HG03342 (cell line): ENCODE measurements around the gene NBEA.

Source experiments
- ATAC-seq: cut with Tn5 transposase; IDR thresholded peaks from one replicate; pipeline ENCODE4 v1.9.1; 2021; ENCODE audit warnings: mild to moderate bottlenecking, moderate library complexity; ENCODE audit not compliant: unreplicated experiment

The NBEA gene

DNA sequence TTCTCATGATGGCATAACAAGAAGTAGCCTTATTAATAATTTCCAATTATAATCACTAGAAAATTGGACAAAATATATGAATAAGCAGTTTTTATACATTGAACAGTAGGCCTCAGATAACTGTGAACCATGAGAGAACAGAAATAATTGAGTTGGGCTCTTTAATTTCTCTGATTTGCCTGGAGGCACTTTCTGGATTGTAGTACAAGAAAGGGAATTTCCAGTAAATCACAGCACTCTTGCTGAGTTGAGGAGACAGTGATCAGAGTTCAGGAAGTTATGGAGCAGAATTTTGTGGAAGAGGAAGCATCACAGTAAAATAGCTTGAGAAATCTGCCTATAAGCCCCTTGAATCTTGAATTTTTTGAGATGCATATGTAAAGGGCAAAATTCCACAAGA lies 318.2 kb downstream of the NBEA start:
- ATAC-seq, result no peak

GRCh38 chr13:35266412-35266811 lies 324.3 kb downstream of the NBEA start:
- ATAC-seq, result no peak

DNA sequence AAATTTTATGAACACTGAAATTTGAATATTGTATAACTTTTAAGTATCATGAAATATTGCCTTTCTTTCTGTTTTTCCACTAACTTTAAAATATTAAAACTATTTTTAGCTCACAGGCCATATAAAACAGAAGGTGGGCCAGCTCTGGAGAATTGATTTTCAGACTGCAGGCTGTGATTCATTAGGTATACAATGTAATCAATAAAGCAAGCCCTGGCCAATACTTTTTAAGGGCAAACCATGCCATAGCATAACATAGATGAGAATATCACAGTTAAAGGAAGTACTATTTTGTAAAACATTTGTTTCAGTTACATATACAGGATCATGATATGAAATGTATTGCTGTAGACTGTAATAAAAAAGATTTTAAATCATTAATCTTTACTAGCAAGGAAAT lies 336.8 kb downstream of the NBEA start:
- no peak for ATAC-seq

GRCh38 chr13:35279500-35279899 lies 337.4 kb downstream of the NBEA start:
- ATAC-seq, result no peak

DNA sequence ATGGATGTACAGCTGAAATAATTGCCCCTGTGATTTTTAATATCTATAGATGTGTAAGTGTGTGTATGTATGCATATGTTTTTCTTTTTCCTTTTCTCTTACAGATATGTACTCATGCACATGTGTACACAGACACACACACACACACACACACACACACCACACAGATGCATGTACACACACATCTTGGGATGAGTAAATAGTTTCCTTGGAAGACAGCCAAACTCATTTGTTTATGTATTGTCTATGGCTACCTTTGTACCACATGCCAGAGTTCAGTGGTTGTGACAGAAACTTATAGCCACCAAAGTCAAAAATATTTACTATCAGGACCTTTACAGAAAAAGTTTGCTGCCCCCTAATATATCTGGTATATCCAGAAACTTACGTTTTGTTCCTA lies 341.8 kb downstream of the NBEA start:
- ATAC-seq, result peak; percentile 47

DNA sequence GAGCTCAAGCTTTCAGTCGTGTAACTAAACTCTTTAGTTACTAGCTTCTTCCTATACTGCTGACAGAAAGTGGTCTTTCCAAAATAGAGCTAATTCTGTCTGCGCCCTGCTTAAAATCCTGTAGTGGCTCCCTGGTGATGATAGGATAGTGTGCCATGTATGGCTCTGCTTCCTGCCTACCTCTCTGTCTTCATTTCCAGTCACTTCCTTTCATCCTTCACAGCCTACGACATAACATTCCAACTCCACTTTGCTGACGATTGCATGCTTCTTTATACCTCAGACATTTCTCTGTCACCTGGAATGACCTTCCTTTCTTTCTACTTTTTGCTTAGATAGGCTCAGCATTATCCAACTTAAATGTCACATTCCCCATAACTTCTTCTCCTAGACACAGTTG lies 343.6 kb downstream of the NBEA start:
- no peak for ATAC-seq

DNA sequence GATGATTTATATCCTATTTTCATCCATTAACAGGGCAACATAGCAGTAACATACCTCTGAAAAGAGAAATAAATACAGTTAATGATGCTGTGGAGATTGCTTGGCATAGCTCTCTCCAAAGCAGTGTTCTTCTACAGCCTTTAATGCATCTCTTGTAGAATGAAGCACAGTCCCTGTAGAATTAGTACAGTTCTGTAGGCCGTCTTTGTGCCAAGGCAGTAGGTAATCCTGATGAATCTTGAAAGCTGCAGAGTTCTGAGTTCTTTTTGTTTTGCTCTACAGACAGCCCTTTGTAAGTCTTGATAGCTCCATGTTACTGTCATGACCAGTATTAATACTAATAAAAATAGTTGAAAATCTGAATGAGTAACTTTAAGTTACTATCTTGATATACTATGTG lies 350.3 kb downstream of the NBEA start:
- no peak for ATAC-seq

DNA sequence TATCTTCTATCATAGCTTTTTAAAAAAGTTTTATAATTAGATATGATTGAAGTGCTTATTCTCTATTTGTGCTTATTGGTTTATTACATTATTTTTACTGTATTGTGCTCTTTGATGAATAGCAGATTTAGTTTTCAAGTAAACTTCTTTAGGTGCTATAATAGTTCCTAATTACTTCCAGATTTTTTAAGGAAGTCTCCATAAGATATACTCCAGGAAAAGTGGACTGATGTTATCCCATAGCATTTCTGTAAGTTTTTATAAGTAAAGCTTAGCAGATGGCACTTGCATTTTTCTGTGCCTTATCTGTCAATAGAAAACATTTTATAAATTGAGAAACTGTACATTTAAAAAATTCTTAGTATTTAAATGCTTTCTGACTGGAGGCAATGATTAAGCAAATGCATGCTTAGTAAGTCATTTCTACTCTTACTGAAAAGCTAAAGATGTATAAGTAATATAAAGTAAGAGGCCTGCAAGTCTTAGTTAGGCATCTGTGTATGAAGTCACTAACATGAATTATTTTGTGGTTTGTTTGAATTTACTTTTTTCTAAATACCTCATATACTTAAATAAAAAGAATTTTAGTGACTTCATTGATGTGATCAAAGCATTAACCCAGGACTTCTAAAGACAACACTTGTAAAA lies 351.6 kb downstream of the NBEA start:
- ATAC-seq, result no peak

- no peak for ATAC-seq
Observed at GRCh38 chr13:35309706-35310105, 367.6 kb downstream of the NBEA start.

DNA sequence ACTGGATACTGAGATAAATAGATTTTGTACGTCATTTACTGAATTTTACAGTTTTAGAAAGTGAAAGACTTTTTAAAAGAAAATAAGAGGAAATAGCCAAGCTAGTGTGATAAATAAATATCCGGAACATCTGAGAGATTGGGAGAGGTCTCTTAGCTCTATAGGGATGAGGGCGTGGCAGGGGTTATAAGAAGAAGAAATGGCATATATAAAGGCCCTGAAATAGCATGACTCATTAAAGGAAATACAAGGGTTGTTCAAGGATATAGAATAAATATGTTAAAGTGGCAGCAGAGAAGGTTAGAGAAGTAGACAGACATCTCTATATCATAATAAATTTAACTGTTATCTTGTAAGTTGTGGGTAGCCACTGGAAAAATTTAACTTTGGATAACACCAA lies 390.1 kb downstream of the NBEA start:
- ATAC-seq, result no peak

GRCh38 chr13:35333157-35333556 lies 391.1 kb downstream of the NBEA start:
- ATAC-seq, result no peak

GRCh38 chr13:35342440-35342839 lies 400.4 kb downstream of the NBEA start:
- ATAC-seq, result no peak

GRCh38 chr13:35343417-35343816 lies 401.3 kb downstream of the NBEA start:
- ATAC-seq, result no peak

- ATAC-seq, result no peak
Observed at GRCh38 chr13:35345992-35346391, 403.9 kb downstream of the NBEA start.

- no peak for ATAC-seq
Observed at GRCh38 chr13:35346494-35346893, 404.4 kb downstream of the NBEA start.

DNA sequence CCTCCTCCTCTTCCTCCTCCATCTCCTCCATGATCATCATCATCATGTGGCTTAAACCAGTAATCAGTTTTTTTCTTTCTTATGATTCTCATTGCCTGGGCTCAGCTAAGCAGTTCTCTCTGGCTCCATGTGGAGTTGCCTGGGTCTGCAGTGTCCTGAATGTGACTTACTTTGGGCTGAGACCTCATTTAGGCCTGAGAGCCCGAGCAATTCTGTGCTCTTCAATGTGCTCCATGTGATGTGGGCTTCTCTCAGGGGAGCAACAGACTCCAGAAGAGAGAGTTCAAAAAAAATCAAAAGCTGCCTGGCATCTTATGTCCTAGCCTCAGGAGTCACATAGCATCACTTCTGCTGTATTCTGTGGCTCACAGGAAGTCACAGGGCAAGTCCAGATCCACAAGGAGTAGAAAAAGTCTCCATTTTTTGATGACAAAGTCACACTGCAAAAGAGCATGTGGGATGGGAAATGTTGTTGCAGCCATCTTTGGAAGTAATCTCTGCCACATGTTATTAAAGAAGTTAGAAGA lies 405.7 kb downstream of the NBEA start:
- ATAC-seq, result no peak

DNA sequence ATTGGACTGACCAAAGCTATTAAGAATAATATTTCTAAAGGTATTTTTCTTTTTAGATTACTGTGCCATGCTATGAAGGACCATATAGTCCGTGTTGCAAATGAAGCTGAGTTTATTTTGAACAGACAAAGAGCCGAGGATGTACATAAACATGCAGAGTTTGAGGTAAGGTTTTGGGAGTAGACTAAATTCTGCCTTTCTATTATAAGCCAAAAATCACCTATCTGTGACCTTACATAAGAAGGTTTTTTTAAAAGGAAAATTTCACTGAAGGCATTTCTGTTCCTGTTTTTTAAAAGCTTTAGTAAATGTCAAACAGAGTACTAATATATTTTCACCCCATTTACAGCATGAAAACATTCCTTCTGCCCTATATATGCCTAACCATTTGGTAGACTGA lies 407.0 kb downstream of the NBEA start:
- no peak for ATAC-seq

GRCh38 chr13:35349673-35350278 lies 407.7 kb downstream of the NBEA start:
- peak; percentile 62 for ATAC-seq

- no peak for ATAC-seq
Observed at GRCh38 chr13:35354285-35354684, 412.2 kb downstream of the NBEA start.

- ATAC-seq, result no peak
Observed at GRCh38 chr13:35354882-35355281, 412.8 kb downstream of the NBEA start.

DNA sequence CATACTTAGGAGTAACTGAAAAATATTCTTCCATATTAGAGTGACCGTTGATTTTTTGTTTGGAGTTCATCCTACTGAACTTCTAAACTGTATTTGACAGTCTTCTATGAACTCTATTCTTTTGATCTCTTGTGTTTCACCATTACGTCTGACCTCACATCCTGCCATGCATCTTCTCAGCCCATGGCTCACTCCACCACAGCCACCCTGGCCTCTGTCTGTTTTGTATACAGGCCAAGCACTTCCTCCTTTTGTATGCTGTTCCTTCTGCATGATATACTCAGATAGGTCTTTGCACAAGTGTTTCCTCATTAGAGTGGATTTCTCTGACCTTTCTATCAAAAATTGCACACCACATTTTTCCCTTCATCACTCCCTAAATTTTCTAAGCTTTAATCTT lies 414.5 kb downstream of the NBEA start:
- ATAC-seq, result no peak

DNA sequence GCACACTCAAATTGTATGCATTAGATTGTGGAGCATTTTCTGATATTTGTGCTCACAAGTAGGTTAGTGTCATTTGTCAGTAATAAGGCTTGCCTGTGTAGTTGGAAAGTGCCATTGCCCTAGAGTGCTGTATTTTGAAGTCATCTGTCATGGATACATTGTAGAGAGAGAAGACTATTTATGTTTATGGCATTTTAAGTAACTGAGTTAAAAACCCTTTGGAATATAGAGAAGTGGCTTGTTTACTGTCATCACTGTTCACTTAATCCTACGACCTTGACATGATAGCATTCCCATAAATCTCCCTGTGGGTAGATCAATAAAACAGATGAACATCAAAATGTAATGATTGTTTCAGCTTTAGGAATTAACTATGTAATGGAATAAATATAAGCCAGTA lies 423.8 kb downstream of the NBEA start:
- ATAC-seq, result no peak

GRCh38 chr13:35367586-35367985 lies 425.5 kb downstream of the NBEA start:
- no peak for ATAC-seq
